Measurements from ENCODE around the gene EID2.

The EID2 gene

GRCh38 chr19:39499932-39500331 lies 40.0 kb downstream of the EID2 start:
- Histone ChIP-seq H3K36me3 (ENCODE audit: insufficient read depth, insufficient read length, low read length) (no peaks in the 10 kb centered on the region), H3K9ac (ENCODE audit: insufficient read length, low read depth) (no peak overlapping the region), H3K9me3 (ENCODE audit: insufficient read depth, low read length) (no peaks in the 10 kb centered on the region), H3K4me3 (ENCODE audit: insufficient read length, low read depth) (no peak overlapping the region), H3K27me3 (ENCODE audit: insufficient read depth, insufficient read length) (peaks cover 68% of the 10 kb centered on the region), H3K4me1 (ENCODE audit: insufficient read depth, insufficient read length) (peaks cover 5% of the 10 kb centered on the region)
- TF ChIP-seq ZNF274 (IDR thresholded peaks at IDR 0.05; ENCODE audit: low read depth, low read length), result no peak
- TF ChIP-seq YY1 (IDR thresholded peaks at IDR 0.05; ENCODE audit: insufficient read depth, insufficient read length), result no peak
- no peak for DNase-seq (ENCODE audit: low read depth, low spot score)

- TF ChIP-seq SUZ12 (IDR thresholded peaks at IDR 0.05; ENCODE audit: extremely low read depth, insufficient read depth, insufficient read length), result no peak
- no peak for TF ChIP-seq ZNF274 (IDR thresholded peaks at IDR 0.05; ENCODE audit: low read depth, low read length)
- no peak for TF ChIP-seq YY1 (IDR thresholded peaks at IDR 0.05; ENCODE audit: insufficient read depth, insufficient read length)
- Histone ChIP-seq H3K4me1 (ENCODE audit: insufficient read depth, insufficient read length) (peaks cover 5% of the 10 kb centered on the region), H3K36me3 (ENCODE audit: insufficient read depth, insufficient read length, low read length) (no peaks in the 10 kb centered on the region), H3K4me3 (ENCODE audit: insufficient read length, low read depth) (peak within 1 kb of the TSS; percentile 46), H3K9me3 (ENCODE audit: insufficient read depth, low read length) (no peaks in the 10 kb centered on the region), H3K27me3 (ENCODE audit: insufficient read depth, insufficient read length) (peaks cover 59% of the 10 kb centered on the region), H3K9ac (ENCODE audit: insufficient read length, low read depth) (peak within 1 kb of the TSS; percentile 67)
- no peak for DNase-seq (ENCODE audit: low read depth, low spot score)
These were observed 40.9 kb downstream of the EID2 start, which contains the start of gene DLL3 for GRCh38 chr19:39498798-39499642. DLL3 (plus strand) TSS chr19:39498947; CDS start chr19:39498975, 28 bp downstream.

GRCh38 chr19:39497996-39498797 lies 41.8 kb downstream of the EID2 start:
- H3K36me3 ChIP-seq (ENCODE audit: insufficient read depth, insufficient read length, low read length), result no peaks in the 10 kb centered on the region
- peaks cover 5% of the 10 kb centered on the region for H3K4me1 ChIP-seq (ENCODE audit: insufficient read depth, insufficient read length)
- peaks cover 50% of the 10 kb centered on the region for H3K27me3 ChIP-seq (ENCODE audit: insufficient read depth, insufficient read length)
- H3K9me3 ChIP-seq (ENCODE audit: insufficient read depth, low read length), result no peaks in the 10 kb centered on the region
- peak overlapping the region; percentile 31 for H3K4me3 ChIP-seq (ENCODE audit: insufficient read length, low read depth)
- TF ChIP-seq YY1 (IDR thresholded peaks at IDR 0.05; ENCODE audit: insufficient read depth, insufficient read length) (no peak), SUZ12 (IDR thresholded peaks at IDR 0.05; ENCODE audit: extremely low read depth, insufficient read depth, insufficient read length) (peak; percentile 24)
- H3K9ac ChIP-seq (ENCODE audit: insufficient read length, low read depth), result peak overlapping the region; percentile 64
- no peak for DNase-seq (ENCODE audit: low read depth, low spot score)

DNA sequence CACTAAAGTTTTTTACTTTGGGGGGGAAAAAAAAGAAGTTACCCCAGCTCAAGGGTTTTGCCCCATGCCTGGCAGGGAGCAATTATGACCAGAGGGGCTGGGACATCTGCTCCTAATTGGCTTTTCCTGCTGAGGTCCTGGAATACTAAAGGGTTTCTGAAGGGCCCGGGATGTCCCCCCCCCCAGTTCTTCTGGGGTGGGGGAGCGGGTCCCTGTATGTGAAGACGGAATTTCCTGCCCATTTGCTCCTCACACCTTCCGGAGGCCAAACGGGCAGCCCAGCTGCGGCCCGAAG lies 42.3 kb downstream of the EID2 start:
- TF ChIP-seq YY1 (IDR thresholded peaks at IDR 0.05; ENCODE audit: insufficient read depth, insufficient read length), result no peak
- TF ChIP-seq SUZ12 (IDR thresholded peaks at IDR 0.05; ENCODE audit: extremely low read depth, insufficient read depth, insufficient read length), result no peak
- TF ChIP-seq ZNF274 (IDR thresholded peaks at IDR 0.05; ENCODE audit: low read depth, low read length), result no peak
- Histone ChIP-seq H3K36me3 (ENCODE audit: insufficient read depth, insufficient read length, low read length) (no peaks in the 10 kb centered on the region), H3K9ac (ENCODE audit: insufficient read length, low read depth) (no peak overlapping the region), H3K4me1 (ENCODE audit: insufficient read depth, insufficient read length) (peaks cover 5% of the 10 kb centered on the region), H3K27me3 (ENCODE audit: insufficient read depth, insufficient read length) (peaks cover 45% of the 10 kb centered on the region), H3K4me3 (ENCODE audit: insufficient read length, low read depth) (no peak overlapping the region), H3K9me3 (ENCODE audit: insufficient read depth, low read length) (no peaks in the 10 kb centered on the region)
- DNase-seq (ENCODE audit: low read depth, low spot score), result no peak

- no peak for TF ChIP-seq SUZ12 (IDR thresholded peaks at IDR 0.05; ENCODE audit: extremely low read depth, insufficient read depth, insufficient read length)
- no peak for TF ChIP-seq YY1 (IDR thresholded peaks at IDR 0.05; ENCODE audit: insufficient read depth, insufficient read length)
- TF ChIP-seq ZNF274 (IDR thresholded peaks at IDR 0.05; ENCODE audit: low read depth, low read length), result no peak
- Histone ChIP-seq H3K9ac (ENCODE audit: insufficient read length, low read depth) (no peak overlapping the region), H3K9me3 (ENCODE audit: insufficient read depth, low read length) (no peaks in the 10 kb centered on the region), H3K36me3 (ENCODE audit: insufficient read depth, insufficient read length, low read length) (peaks cover 12% of the 10 kb centered on the region), H3K27me3 (ENCODE audit: insufficient read depth, insufficient read length) (peaks cover 32% of the 10 kb centered on the region), H3K4me1 (ENCODE audit: insufficient read depth, insufficient read length) (peaks cover 5% of the 10 kb centered on the region), H3K4me3 (ENCODE audit: insufficient read length, low read depth) (no peak overlapping the region)
- no peak for DNase-seq (ENCODE audit: low read depth, low spot score)
These were observed 43.9 kb downstream of the EID2 start for GRCh38 chr19:39496063-39496462.

DNA sequence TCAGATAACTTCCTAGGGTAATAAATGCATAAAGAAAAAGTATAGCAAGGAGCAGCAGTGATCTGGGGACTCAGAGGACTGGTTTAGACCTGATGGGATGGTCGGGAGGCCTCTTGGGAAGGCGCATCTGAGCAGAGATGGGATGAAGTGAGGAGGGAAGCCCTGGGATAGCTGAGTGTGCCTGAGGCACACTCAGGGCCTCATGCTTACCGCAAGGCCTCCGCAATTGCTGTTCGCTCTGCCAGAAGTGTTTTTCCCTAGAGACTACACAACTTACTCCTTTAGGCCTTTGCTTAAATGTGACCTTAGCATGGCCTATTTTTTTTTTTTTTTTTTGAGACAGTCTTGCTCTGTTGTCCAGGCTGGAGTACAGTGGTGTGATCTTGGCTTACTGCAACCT lies 45.3 kb downstream of the EID2 start:
- TF ChIP-seq ZNF274 (IDR thresholded peaks at IDR 0.05; ENCODE audit: low read depth, low read length), result no peak
- TF ChIP-seq YY1 (IDR thresholded peaks at IDR 0.05; ENCODE audit: insufficient read depth, insufficient read length), result no peak
- TF ChIP-seq SUZ12 (IDR thresholded peaks at IDR 0.05; ENCODE audit: extremely low read depth, insufficient read depth, insufficient read length), result no peak
- Histone ChIP-seq H3K4me1 (ENCODE audit: insufficient read depth, insufficient read length) (peaks cover 5% of the 10 kb centered on the region), H3K9ac (ENCODE audit: insufficient read length, low read depth) (no peak overlapping the region), H3K36me3 (ENCODE audit: insufficient read depth, insufficient read length, low read length) (peaks cover 21% of the 10 kb centered on the region), H3K9me3 (ENCODE audit: insufficient read depth, low read length) (no peaks in the 10 kb centered on the region), H3K4me3 (ENCODE audit: insufficient read length, low read depth) (no peak overlapping the region), H3K27me3 (ENCODE audit: insufficient read depth, insufficient read length) (peaks cover 19% of the 10 kb centered on the region)
- DNase-seq (ENCODE audit: low read depth, low spot score), result no peak

DNA sequence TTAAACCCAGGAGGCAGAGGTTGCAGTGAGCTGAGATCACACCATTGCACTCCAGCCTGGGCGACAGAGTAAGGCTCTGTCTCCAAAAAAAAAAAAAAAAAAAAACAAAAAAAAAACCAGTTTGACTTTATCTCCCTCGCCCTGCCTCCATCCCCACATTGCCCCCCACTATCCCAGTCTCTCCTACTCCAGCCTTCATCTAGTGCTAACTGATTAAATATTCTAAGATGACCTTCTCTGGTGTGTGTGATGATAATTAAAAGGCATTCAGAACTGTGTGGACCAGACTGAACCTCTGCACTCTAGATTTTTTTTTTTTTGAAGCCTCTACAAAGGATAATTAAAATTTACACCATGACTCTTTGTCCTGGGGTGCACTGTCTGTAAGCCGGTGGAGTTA lies 47.2 kb downstream of the EID2 start:
- no peak overlapping the region for H3K4me3 ChIP-seq (ENCODE audit: insufficient read length, low read depth)
- H3K27me3 ChIP-seq (ENCODE audit: insufficient read depth, insufficient read length), result peaks cover under 1% of the 10 kb centered on the region
- DNase-seq (ENCODE audit: low read depth, low spot score), result no peak
- no peaks in the 10 kb centered on the region for H3K9me3 ChIP-seq (ENCODE audit: insufficient read depth, low read length)
- H3K9ac ChIP-seq (ENCODE audit: insufficient read length, low read depth), result no peak overlapping the region
- peaks cover 39% of the 10 kb centered on the region for H3K36me3 ChIP-seq (ENCODE audit: insufficient read depth, insufficient read length, low read length)
- TF ChIP-seq YY1 (IDR thresholded peaks at IDR 0.05; ENCODE audit: insufficient read depth, insufficient read length), result no peak
- no peak for TF ChIP-seq SUZ12 (IDR thresholded peaks at IDR 0.05; ENCODE audit: extremely low read depth, insufficient read depth, insufficient read length)
- no peak for TF ChIP-seq ZNF274 (IDR thresholded peaks at IDR 0.05; ENCODE audit: low read depth, low read length)
- H3K4me1 ChIP-seq (ENCODE audit: insufficient read depth, insufficient read length), result no peaks in the 10 kb centered on the region
